ENCODE results near the gene JAML.

DNA sequence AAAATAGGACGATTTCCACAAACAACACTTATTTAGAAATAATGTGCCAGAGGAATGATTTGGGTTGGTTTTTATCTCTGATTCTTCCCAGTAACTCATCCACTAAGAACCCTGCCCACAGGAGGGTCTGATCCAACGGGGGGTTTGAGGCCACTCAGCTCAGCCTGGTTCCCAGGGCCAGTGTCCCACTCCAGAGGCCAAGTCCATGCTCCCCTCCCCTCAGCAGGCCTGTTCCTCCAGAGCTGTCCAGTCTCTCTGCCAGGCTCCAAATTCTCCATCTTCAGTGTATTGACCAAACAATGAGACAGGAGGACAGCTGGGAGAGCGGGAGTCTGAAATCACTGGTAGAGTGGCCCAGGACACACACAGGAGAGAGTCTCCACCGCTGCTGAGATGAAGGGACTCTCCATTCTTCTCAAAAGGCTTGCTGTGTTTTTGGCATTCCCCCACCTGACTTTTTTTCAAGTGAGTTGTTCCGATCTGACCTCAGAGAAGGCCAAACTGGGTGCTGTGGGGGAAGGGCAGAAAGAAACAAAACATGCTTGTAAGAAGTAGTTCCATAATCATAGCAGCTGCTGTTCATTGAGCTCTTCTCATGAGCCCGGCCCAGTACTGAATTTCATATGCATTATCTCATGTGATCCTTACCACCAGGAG lies 30.8 kb downstream of the JAML start:
- TF ChIP-seq POLR2A (IDR thresholded peaks at IDR 0.05; ENCODE audit: low read length) (no peak), GATA1 (IDR thresholded peaks at IDR 0.05; ENCODE audit: low read depth, low read length) (no peak)

Data from erythroblast (primary cell).